A673 (cell line): Measurements from ENCODE around the gene PTPN1.

Experiments used
- EZH2 ChIP-seq: fragments of 200-600 bp; sonication (generic); IDR thresholded peaks from 2 replicates; pipeline ENCODE4 v1.6.1; 2017; ENCODE audit warnings: borderline replicate concordance, low read depth, mild to moderate bottlenecking, mixed read lengths, antibody characterized with exemption, low read length; ENCODE audit not compliant: poor library complexity, severe bottlenecking
- TF ChIP-seq, protein P1 (sequence below): fragments of 300-800, 200-600 bp; sonication (generic); conservative IDR thresholded peaks from 2 replicates; pipeline ENCODE4 v1.5.1; 2017; ENCODE audit warnings: low read depth, mild to moderate bottlenecking, antibody characterized with exemption, low read length, moderate library complexity, mixed read lengths

DNA sequence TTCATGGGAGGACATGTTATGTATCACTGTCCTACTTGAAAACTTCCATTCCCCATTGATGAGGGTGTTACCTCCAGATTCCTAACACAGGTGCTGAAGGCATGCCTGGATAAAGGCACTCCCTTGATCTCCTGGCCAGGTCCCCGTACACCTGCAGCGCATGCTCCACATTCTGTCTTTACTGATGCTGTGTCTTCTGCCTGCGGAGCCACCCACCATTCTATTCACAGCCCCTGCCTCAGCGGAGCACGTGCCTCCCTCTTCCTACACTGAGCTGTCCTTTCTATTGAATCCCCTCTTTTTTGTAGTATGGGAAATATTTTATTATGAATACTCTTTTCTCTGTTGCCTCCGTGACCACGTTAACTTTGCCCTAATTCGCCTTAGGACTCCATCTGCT lies 25.0 kb downstream of the PTPN1 start:
- TF ChIP-seq, protein P1, sequence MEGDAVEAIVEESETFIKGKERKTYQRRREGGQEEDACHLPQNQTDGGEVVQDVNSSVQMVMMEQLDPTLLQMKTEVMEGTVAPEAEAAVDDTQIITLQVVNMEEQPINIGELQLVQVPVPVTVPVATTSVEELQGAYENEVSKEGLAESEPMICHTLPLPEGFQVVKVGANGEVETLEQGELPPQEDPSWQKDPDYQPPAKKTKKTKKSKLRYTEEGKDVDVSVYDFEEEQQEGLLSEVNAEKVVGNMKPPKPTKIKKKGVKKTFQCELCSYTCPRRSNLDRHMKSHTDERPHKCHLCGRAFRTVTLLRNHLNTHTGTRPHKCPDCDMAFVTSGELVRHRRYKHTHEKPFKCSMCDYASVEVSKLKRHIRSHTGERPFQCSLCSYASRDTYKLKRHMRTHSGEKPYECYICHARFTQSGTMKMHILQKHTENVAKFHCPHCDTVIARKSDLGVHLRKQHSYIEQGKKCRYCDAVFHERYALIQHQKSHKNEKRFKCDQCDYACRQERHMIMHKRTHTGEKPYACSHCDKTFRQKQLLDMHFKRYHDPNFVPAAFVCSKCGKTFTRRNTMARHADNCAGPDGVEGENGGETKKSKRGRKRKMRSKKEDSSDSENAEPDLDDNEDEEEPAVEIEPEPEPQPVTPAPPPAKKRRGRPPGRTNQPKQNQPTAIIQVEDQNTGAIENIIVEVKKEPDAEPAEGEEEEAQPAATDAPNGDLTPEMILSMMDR, result no peak
- TF ChIP-seq EZH2, result no peak
